BE2C (cell line): Measurements from ENCODE around the gene NAALADL1.
"Not testable (repeated sequence)": the region's sequence is repeated elsewhere in the genome, so short reads cannot be mapped to it uniquely, and the experiment has no call there.

Source experiments
- DNase-seq: peaks from one replicate; pipeline ENCODE4 v3.0.0-alpha.2; 2020
- H3K27me3 ChIP-seq: fragments of 250-450 bp; sonication (Bioruptor Pico); 2 replicates; pipeline ENCODE4 v1.5.1; 2020; ENCODE audit warnings: mild to moderate bottlenecking
- H3K36me3 ChIP-seq: fragments of 250-450 bp; sonication (Bioruptor Pico); 2 replicates; pipeline ENCODE4 v1.5.1; 2020; ENCODE audit warnings: mild to moderate bottlenecking
- H3K4me1 ChIP-seq: fragments of 250-450 bp; sonication (Bioruptor Pico); 2 replicates; pipeline ENCODE4 v1.5.1; 2020
- H3K4me3 ChIP-seq: 2 replicates; pipeline ENCODE4 v1.5.1; 2011; ENCODE audit warnings: low read depth, low read length
- H3K9me3 ChIP-seq: fragments of 250-450 bp; sonication (Bioruptor Pico); 2 replicates; pipeline ENCODE4 v1.5.1; 2020
- TF ChIP-seq, protein P1 (sequence below): IDR thresholded peaks from 2 replicates; pipeline ENCODE4 v1.5.1; 2012; ENCODE audit warnings: mild to moderate bottlenecking, low read depth, low read length

NAALADL1 gene

DNA sequence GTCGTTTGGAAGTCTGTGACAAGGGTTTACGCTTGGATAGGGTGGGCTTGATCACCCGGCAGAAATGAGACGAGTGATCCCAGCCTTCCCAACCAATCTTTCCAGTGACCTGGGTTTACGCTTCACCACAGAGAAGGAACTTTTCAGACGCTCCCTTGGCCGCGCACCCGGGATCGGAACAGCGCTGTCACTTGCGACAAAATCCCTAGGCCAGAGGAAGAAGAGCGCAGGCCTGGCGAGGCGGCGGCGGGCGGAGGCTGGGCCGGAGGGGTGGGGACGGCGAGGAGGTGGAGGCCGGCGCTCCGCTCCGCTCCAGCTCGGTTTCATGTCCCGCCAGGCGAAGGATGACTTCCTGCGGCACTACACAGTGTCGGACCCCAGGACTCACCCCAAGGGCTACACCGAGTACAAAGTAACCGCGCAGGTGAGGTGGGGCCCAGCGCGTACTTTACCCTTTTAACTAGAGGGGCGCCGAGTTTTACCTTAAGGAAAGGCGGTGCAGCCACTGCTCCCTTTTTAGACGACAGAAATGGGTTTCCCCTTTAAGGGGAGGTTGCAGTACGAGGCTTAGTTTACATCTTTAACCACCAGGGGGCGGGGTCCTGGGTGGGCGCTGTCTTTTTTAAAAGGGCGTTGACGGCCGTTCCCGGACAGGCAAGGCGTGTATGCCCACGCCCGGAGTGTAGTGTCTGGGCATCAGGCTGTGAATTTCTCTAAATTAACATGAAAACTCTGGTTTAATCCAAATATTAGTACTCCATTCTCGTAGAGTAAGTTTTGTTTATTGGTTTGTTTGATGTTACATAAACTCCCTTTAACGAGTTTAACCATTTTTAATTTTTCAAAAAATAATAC, 30.9 kb downstream of the NAALADL1 start, which contains the start of gene SNX15:
TSS of gene SNX15 (plus strand) at position 227 of the 855 bp plus-strand sequence. CDS start at position 326, 99 bp downstream.
- no peaks in the 10 kb centered on the region for H3K4me1 ChIP-seq
- DNase-seq, result peak; percentile 85
- H3K4me3 ChIP-seq, result peak within 1 kb of the TSS; percentile 53
- no peaks in the 10 kb centered on the region for H3K9me3 ChIP-seq
- H3K36me3 ChIP-seq, result no peaks in the 10 kb centered on the region
- H3K27me3 ChIP-seq, result no peaks in the 10 kb centered on the region
- TF ChIP-seq, protein P1, sequence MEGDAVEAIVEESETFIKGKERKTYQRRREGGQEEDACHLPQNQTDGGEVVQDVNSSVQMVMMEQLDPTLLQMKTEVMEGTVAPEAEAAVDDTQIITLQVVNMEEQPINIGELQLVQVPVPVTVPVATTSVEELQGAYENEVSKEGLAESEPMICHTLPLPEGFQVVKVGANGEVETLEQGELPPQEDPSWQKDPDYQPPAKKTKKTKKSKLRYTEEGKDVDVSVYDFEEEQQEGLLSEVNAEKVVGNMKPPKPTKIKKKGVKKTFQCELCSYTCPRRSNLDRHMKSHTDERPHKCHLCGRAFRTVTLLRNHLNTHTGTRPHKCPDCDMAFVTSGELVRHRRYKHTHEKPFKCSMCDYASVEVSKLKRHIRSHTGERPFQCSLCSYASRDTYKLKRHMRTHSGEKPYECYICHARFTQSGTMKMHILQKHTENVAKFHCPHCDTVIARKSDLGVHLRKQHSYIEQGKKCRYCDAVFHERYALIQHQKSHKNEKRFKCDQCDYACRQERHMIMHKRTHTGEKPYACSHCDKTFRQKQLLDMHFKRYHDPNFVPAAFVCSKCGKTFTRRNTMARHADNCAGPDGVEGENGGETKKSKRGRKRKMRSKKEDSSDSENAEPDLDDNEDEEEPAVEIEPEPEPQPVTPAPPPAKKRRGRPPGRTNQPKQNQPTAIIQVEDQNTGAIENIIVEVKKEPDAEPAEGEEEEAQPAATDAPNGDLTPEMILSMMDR, result peak; percentile 53

DNA sequence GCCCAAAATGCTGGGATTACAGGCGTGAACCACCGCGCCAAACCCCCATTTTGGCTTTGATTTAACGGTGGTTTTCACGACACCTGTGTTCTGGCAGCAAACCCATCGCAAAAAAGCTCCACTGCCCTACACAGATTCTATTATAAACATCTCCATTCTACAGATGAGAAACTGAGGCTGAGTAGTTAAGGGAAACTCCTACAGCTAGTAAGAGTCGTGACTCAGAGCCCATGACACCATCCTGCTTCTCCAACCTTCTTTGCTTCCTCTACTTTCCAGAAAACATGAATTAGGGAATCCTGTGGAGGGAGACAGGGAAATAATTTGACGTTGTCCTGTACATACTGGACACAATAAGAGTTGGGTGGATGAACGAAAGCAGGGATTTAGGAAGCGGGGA, 31.5 kb downstream of the NAALADL1 start:
- Histone ChIP-seq H3K4me1 (no peaks in the 10 kb centered on the region), H3K4me3 (peak overlapping the region; percentile 53)
- TF ChIP-seq, protein P1, result no peak

DNA sequence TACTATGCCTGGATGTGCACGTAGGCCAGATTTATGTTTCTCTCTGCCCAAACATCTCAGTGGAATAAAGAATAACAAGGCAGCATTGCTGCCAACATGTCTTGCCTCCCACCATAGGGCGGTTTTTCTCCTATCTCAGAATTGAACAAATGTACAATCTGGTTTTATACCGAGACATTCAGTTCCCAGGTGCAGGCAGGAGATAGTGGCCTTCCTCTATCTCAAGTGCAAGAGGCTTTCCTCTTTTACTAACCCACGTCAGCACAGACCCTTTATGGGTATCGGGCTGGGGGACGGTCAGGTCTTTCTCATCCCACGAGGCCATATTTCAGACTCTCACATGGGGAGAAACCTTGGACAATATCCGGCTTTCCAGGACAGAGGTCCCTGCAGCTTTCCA, 34.9 kb downstream of the NAALADL1 start:
- H3K4me3 ChIP-seq, H3K36me3 ChIP-seq, H3K4me1 ChIP-seq, H3K9me3 ChIP-seq, DNase-seq, H3K27me3 ChIP-seq: not testable (repeated sequence)

More for the DNA sequence above, 31.5 kb downstream of the NAALADL1 start:
- Histone ChIP-seq H3K9me3 (no peaks in the 10 kb centered on the region), H3K27me3 (no peaks in the 10 kb centered on the region), H3K36me3 (no peaks in the 10 kb centered on the region)
- no peak for DNase-seq

DNA sequence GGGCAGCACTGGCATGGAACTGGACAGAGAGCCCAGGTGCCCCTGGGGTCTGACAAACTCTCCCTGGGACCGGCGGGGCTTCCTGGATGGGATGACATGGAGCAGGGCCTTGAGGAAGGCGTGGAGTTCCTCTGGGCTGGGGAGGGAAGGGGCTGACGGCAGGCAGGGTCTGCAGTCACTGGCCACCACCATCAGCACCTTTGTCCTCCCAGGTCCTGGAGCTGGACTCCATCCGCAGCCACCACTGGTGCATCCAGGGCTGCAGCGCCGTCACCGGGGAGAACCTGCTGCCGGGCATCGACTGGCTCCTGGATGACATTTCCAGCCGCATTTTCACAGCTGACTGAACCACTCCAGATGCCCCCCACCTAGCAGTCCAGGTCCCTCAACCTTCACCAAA, 36.8 kb downstream of the NAALADL1 start:
- Histone ChIP-seq H3K4me1 (no peaks in the 10 kb centered on the region), H3K27me3 (no peaks in the 10 kb centered on the region), H3K4me3 (no peak overlapping the region), H3K9me3 (no peaks in the 10 kb centered on the region), H3K36me3 (peaks cover 6% of the 10 kb centered on the region)
- DNase-seq, result no peak
- TF ChIP-seq, protein P1, result no peak

DNA sequence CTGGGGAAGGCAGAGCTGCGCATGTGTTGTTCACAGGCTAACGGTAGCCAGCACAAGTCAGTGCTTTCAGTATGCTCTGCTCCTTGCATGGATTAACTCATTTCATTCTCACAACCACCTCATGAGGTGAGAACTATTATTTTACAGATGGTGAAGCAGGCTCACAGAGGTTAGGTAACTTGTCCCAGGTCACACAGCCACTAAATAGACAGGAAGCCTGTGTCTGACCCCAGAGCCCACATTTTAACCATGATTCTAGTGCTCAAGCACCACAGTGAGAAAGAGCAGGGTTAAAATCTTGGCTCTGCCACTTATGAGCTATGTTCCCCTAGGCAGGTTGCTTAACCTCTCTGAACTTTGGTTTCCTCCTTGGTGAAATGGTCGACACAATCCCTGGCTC, 37.4 kb downstream of the NAALADL1 start:
- DNase-seq, result no peak
- Histone ChIP-seq H3K9me3 (no peaks in the 10 kb centered on the region), H3K27me3 (no peaks in the 10 kb centered on the region), H3K4me3 (no peak overlapping the region), H3K4me1 (no peaks in the 10 kb centered on the region), H3K36me3 (peaks cover 6% of the 10 kb centered on the region)
- TF ChIP-seq, protein P1, result no peak

DNA sequence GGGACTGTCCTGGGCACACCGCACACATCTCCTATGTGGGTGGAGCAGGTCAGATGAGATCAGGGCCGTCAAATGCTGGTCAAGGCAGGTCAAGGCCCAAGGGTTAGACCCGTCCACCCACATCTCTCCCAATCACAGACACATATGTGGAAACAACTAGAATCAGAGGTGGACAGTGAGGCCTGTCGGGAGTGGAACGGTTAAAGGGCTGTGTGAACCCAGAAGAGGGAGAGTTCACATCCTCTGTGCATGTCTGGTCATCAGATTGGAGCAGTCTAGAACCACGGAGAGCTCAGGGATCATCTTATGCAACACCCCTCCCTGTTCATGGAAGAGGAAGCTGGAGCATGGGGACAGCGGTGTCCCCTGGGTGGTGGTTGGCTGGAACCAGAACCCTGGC, 38.5 kb downstream of the NAALADL1 start:
- Histone ChIP-seq H3K9me3 (no peaks in the 10 kb centered on the region), H3K27me3 (no peaks in the 10 kb centered on the region), H3K4me3 (no peak overlapping the region), H3K4me1 (no peaks in the 10 kb centered on the region), H3K36me3 (peaks cover 6% of the 10 kb centered on the region)
- no peak for DNase-seq
- TF ChIP-seq, protein P1, result no peak
